ENCODE data around the gene KCNG2.

DNA sequence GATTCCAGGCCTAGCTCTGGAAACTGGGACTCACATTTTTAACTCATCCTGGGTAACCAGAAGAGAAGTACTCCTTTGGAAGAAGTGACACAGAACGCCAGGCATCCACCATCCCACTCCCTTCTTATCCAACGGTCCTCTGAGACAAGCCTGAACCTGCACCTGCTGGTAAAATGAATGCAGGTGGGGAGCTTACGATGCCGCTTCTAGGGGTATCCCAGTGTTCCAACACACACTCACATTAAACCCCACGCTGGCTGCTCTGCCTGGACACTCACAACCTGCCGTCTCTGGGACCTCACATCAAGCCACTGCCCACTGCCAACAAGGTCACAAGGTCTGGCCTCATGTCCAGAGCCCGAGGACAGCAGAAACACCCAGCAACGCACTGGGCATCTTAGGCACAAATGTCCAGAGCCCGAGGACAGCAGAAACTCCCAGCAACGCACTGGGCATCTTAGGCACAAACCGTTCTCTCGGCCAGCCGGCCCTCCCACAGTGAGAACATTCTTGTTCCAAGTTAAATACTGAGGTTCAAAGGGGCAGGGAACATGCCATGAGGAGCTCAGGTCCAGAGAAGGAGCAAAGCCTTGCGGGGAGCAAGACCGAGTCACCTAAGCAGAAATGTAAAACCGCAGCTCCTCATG lies 143.9 kb downstream of the KCNG2 start:
- TF ChIP-seq RFX5 (IDR thresholded peaks at IDR 0.05; ENCODE audit: low read length) (no peak), POLR2AphosphoS5 (IDR thresholded peaks at IDR 0.05; ENCODE audit: low read depth, low read length) (no peak), CHD2 (IDR thresholded peaks at IDR 0.05; ENCODE audit: low read length, partially characterized antibody) (no peak)
- TF ChIP-seq, protein P1, sequence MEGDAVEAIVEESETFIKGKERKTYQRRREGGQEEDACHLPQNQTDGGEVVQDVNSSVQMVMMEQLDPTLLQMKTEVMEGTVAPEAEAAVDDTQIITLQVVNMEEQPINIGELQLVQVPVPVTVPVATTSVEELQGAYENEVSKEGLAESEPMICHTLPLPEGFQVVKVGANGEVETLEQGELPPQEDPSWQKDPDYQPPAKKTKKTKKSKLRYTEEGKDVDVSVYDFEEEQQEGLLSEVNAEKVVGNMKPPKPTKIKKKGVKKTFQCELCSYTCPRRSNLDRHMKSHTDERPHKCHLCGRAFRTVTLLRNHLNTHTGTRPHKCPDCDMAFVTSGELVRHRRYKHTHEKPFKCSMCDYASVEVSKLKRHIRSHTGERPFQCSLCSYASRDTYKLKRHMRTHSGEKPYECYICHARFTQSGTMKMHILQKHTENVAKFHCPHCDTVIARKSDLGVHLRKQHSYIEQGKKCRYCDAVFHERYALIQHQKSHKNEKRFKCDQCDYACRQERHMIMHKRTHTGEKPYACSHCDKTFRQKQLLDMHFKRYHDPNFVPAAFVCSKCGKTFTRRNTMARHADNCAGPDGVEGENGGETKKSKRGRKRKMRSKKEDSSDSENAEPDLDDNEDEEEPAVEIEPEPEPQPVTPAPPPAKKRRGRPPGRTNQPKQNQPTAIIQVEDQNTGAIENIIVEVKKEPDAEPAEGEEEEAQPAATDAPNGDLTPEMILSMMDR (IDR thresholded peaks at IDR 0.05): no peak
- TF ChIP-seq, protein P2, sequence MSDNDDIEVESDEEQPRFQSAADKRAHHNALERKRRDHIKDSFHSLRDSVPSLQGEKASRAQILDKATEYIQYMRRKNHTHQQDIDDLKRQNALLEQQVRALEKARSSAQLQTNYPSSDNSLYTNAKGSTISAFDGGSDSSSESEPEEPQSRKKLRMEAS (IDR thresholded peaks at IDR 0.05; ENCODE audit: low read depth): no peak

All from SK-N-SH (cell line).